ENCODE data around the gene SORCS2.

SORCS2 gene

DNA sequence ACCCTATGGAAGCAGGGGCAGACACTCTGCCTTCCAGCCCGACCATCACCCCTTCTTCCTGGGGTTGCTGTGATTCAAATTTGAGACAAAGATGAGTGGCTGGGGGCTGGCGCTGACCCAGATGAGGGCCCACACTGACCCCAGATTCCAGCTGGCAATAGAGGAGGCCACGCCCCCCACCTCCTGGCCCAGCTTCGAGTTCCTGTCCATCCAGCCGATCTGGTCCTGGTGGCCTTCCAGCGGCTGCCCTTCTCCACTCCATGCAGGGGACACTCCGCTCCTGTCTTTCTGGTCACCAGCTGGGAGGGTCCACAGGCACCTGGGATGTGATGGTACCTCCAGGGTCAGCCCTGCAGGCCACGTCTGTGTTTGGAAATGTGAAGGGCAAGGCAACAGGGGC lies 340.9 kb downstream of the SORCS2 start:
- TF ChIP-seq FOXP2 (optimal IDR thresholded peaks at IDR 0.05; ENCODE audit: borderline replicate concordance, extremely low read depth, extremely low read length, insufficient read depth): no peak
- no peak for TF ChIP-seq SIN3A (IDR thresholded peaks at IDR 0.05; ENCODE audit: borderline replicate concordance, insufficient read depth, low read length)
- no peak for TF ChIP-seq TAF1 (IDR thresholded peaks at IDR 0.05; ENCODE audit: borderline replicate concordance, insufficient read depth, low read length)
- TF ChIP-seq POLR2AphosphoS5 (IDR thresholded peaks at IDR 0.05; ENCODE audit: low read depth, low read length): no peak
- TF ChIP-seq, protein P1, sequence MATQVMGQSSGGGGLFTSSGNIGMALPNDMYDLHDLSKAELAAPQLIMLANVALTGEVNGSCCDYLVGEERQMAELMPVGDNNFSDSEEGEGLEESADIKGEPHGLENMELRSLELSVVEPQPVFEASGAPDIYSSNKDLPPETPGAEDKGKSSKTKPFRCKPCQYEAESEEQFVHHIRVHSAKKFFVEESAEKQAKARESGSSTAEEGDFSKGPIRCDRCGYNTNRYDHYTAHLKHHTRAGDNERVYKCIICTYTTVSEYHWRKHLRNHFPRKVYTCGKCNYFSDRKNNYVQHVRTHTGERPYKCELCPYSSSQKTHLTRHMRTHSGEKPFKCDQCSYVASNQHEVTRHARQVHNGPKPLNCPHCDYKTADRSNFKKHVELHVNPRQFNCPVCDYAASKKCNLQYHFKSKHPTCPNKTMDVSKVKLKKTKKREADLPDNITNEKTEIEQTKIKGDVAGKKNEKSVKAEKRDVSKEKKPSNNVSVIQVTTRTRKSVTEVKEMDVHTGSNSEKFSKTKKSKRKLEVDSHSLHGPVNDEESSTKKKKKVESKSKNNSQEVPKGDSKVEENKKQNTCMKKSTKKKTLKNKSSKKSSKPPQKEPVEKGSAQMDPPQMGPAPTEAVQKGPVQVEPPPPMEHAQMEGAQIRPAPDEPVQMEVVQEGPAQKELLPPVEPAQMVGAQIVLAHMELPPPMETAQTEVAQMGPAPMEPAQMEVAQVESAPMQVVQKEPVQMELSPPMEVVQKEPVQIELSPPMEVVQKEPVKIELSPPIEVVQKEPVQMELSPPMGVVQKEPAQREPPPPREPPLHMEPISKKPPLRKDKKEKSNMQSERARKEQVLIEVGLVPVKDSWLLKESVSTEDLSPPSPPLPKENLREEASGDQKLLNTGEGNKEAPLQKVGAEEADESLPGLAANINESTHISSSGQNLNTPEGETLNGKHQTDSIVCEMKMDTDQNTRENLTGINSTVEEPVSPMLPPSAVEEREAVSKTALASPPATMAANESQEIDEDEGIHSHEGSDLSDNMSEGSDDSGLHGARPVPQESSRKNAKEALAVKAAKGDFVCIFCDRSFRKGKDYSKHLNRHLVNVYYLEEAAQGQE (IDR thresholded peaks at IDR 0.05; ENCODE audit: insufficient read depth in 1 of 2, low read depth in 2 of 2, low read length in 2 of 2): no peak

DNA sequence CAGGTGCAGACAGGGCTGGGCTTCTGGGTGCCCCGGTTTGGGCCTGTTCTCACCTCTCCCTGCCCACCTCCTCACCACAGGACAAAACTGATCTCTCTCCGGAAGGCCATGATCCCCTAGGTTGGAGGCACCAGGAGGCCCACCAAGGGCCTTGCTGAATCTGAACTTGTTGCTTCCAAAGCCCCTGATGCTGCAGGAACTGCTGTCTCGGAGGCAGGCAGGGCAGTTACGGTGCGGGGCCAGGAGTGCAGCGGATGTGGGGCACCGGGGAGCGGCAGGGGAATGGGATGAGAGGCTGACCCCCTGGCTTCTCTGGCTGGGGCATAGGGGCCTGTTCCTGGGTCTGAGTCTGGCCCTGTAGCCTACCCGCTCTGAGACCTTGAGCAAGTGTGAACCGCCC lies 342.8 kb downstream of the SORCS2 start:
- TF ChIP-seq SIN3A (IDR thresholded peaks at IDR 0.05; ENCODE audit: borderline replicate concordance, insufficient read depth, low read length) (no peak), POLR2AphosphoS5 (IDR thresholded peaks at IDR 0.05; ENCODE audit: low read depth, low read length) (no peak), TAF1 (IDR thresholded peaks at IDR 0.05; ENCODE audit: borderline replicate concordance, insufficient read depth, low read length) (no peak), FOXP2 (optimal IDR thresholded peaks at IDR 0.05; ENCODE audit: borderline replicate concordance, extremely low read depth, extremely low read length, insufficient read depth) (no peak)
- TF ChIP-seq, protein P1 (IDR thresholded peaks at IDR 0.05; ENCODE audit: insufficient read depth in 1 of 2, low read depth in 2 of 2, low read length in 2 of 2): no peak

DNA sequence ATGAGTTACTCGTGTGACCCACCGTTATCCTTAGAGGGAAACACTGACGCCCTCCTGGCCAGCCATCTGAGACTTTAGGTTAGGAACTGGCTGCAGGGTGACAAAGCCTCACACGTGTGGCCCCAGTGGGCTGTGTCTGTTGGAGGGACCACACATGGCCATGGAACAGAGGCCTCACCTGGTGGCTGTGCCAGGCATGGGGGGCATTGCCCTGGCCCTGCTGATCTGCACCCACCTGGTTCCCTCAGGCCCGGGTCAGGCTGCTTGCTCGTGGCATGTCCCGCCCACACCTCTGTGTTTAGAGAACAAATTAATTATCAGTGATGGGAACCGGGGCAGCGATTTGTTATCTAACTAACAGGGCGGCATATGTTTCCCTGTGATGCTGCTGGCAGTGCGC lies 343.3 kb downstream of the SORCS2 start:
- TF ChIP-seq POLR2AphosphoS5 (IDR thresholded peaks at IDR 0.05; ENCODE audit: low read depth, low read length) (no peak), SIN3A (IDR thresholded peaks at IDR 0.05; ENCODE audit: borderline replicate concordance, insufficient read depth, low read length) (no peak), TAF1 (IDR thresholded peaks at IDR 0.05; ENCODE audit: borderline replicate concordance, insufficient read depth, low read length) (no peak), FOXP2 (optimal IDR thresholded peaks at IDR 0.05; ENCODE audit: borderline replicate concordance, extremely low read depth, extremely low read length, insufficient read depth) (no peak)
- TF ChIP-seq, protein P1 (IDR thresholded peaks at IDR 0.05; ENCODE audit: insufficient read depth in 1 of 2, low read depth in 2 of 2, low read length in 2 of 2): no peak

DNA sequence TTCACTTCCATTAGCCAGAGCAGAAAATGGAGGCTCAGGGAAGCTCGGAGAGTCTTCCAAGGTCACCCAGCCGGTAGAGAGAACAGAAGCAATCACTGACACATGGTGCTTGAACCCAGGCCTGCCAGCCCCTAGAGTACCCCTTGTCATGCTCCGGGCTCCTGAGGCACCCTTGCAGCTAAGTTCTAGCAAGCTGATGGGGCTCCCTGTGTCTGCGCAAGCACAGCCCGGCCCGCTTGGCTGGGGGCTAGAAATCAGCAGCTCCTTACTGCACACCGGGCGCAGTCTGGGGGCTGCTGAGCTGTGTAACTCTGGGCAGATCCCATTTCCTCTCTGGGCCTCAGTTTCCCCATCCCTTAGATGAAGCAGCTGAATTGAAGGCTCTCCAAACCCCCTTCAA lies 344.5 kb downstream of the SORCS2 start:
- TF ChIP-seq, protein P1 (IDR thresholded peaks at IDR 0.05; ENCODE audit: insufficient read depth in 1 of 2, low read depth in 2 of 2, low read length in 2 of 2): no peak
- TF ChIP-seq POLR2AphosphoS5 (IDR thresholded peaks at IDR 0.05; ENCODE audit: low read depth, low read length) (no peak), SIN3A (IDR thresholded peaks at IDR 0.05; ENCODE audit: borderline replicate concordance, insufficient read depth, low read length) (no peak), FOXP2 (optimal IDR thresholded peaks at IDR 0.05; ENCODE audit: borderline replicate concordance, extremely low read depth, extremely low read length, insufficient read depth) (no peak), TAF1 (IDR thresholded peaks at IDR 0.05; ENCODE audit: borderline replicate concordance, insufficient read depth, low read length) (no peak)

Measured in PFSK-1 (cell line).